ENCODE results near the gene DHPS.
"Not testable (repeated sequence)": the region's sequence is repeated elsewhere in the genome, so short reads cannot be mapped to it uniquely, and the experiment has no call there.

Gene DHPS

GRCh38 chr19:12647490-12648071, 34.1 kb downstream of the DHPS start:
- no peak overlapping the region for H3K27ac ChIP-seq (replicated peaks)
- DNase-seq (ENCODE audit: low read depth in 1 of 2, low spot score in 1 of 2), result no peak

GRCh38 chr19:12647047-12647446, 34.6 kb downstream of the DHPS start:
- DNase-seq (ENCODE audit: low read depth in 1 of 2, low spot score in 1 of 2), result no peak
- H3K4me3 ChIP-seq (replicated peaks; ENCODE audit: insufficient read depth, low read length), result no peak overlapping the region
- TF ChIP-seq SPI1 (IDR thresholded peaks at IDR 0.05; ENCODE audit: borderline replicate concordance, low read depth) (no peak), GABPA (IDR thresholded peaks at IDR 0.05; ENCODE audit: low read depth) (no peak), REST (IDR thresholded peaks at IDR 0.05; ENCODE audit: insufficient replicate concordance, low read depth) (no peak), CTCF (IDR thresholded peaks at IDR 0.05; ENCODE audit: insufficient read depth, low read length) (no peak), POLR2AphosphoS5 (IDR thresholded peaks at IDR 0.05; ENCODE audit: low read depth) (no peak)
- H3K27ac ChIP-seq (replicated peaks), result no peak overlapping the region
- no peaks in the 10 kb centered on the region for H3K27me3 ChIP-seq (ENCODE audit: insufficient read depth, poor library complexity, severe bottlenecking)

More at GRCh38 chr19:12647490-12648071, 34.1 kb downstream of the DHPS start:
- H3K27me3 ChIP-seq (ENCODE audit: insufficient read depth, poor library complexity, severe bottlenecking), result no peaks in the 10 kb centered on the region
- H3K4me3 ChIP-seq (replicated peaks; ENCODE audit: insufficient read depth, low read length), result no peak overlapping the region
- TF ChIP-seq GABPA (IDR thresholded peaks at IDR 0.05; ENCODE audit: low read depth), result no peak
- 0 out of 2 replicates have a peak, but pooled peaks have one; percentile 25 for TF ChIP-seq POLR2AphosphoS5 (IDR thresholded peaks at IDR 0.05; ENCODE audit: low read depth)

- TF ChIP-seq POLR2AphosphoS5 (IDR thresholded peaks at IDR 0.05; ENCODE audit: low read depth), result no peak
- no peak for TF ChIP-seq REST (IDR thresholded peaks at IDR 0.05; ENCODE audit: insufficient replicate concordance, low read depth)
- no peak for TF ChIP-seq CTCF (IDR thresholded peaks at IDR 0.05; ENCODE audit: insufficient read depth, low read length)
- no peak for TF ChIP-seq SPI1 (IDR thresholded peaks at IDR 0.05; ENCODE audit: borderline replicate concordance, low read depth)
- TF ChIP-seq GABPA (IDR thresholded peaks at IDR 0.05; ENCODE audit: low read depth), result no peak
- no peaks in the 10 kb centered on the region for H3K27me3 ChIP-seq (ENCODE audit: insufficient read depth, poor library complexity, severe bottlenecking)
- no peak overlapping the region for H3K4me3 ChIP-seq (replicated peaks; ENCODE audit: insufficient read depth, low read length)
- DNase-seq (ENCODE audit: low read depth in 1 of 2, low spot score in 1 of 2), result no peak
- H3K27ac ChIP-seq (replicated peaks), result no peak overlapping the region
These were observed 35.1 kb downstream of the DHPS start for GRCh38 chr19:12646551-12646950.

- not testable (repeated sequence) for DNase-seq (ENCODE audit: low read depth in 1 of 2, low spot score in 1 of 2); H3K27ac ChIP-seq (replicated peaks); H3K4me3 ChIP-seq (replicated peaks; ENCODE audit: insufficient read depth, low read length); H3K27me3 ChIP-seq (ENCODE audit: insufficient read depth, poor library complexity, severe bottlenecking)
These were observed 38.0 kb downstream of the DHPS start for GRCh38 chr19:12643716-12644115.

GRCh38 chr19:12642506-12642905, 39.2 kb downstream of the DHPS start:
- Histone ChIP-seq H3K27me3 (ENCODE audit: insufficient read depth, poor library complexity, severe bottlenecking) (no peaks in the 10 kb centered on the region), H3K27ac (replicated peaks) (no peak overlapping the region), H3K4me3 (replicated peaks; ENCODE audit: insufficient read depth, low read length) (no peak overlapping the region)
- TF ChIP-seq GABPA (IDR thresholded peaks at IDR 0.05; ENCODE audit: low read depth), result no peak
- TF ChIP-seq REST (IDR thresholded peaks at IDR 0.05; ENCODE audit: insufficient replicate concordance, low read depth), result no peak
- TF ChIP-seq CTCF (IDR thresholded peaks at IDR 0.05; ENCODE audit: insufficient read depth, low read length), result no peak
- TF ChIP-seq SPI1 (IDR thresholded peaks at IDR 0.05; ENCODE audit: borderline replicate concordance, low read depth), result no peak
- no peak for TF ChIP-seq POLR2AphosphoS5 (IDR thresholded peaks at IDR 0.05; ENCODE audit: low read depth)
- DNase-seq (ENCODE audit: low read depth in 1 of 2, low spot score in 1 of 2), result no peak
